Esophagus muscularis mucosa (tissue), 4 donors: ENCODE measurements around the gene ZNF428.

ENCODE experiments used
- EP300 ChIP-seq: sonication (generic); formaldehyde crosslinking; IDR thresholded peaks from one replicate; pipeline ENCODE4 v1.6.1; 2017; ENCODE audit warnings: antibody characterized with exemption
- POLR2A ChIP-seq: fragments of 450-650 bp; IDR thresholded peaks from one replicate; pipeline ENCODE4 v1.6.1; 2017; ENCODE audit warnings: antibody characterized with exemption, moderate library complexity, mild to moderate bottlenecking, low read depth
- POLR2AphosphoS5 ChIP-seq, 2 donors: sonication (generic); formaldehyde crosslinking; IDR thresholded peaks; one replicate each; pipeline ENCODE4 v1.6.1; 2017; ENCODE audit warnings: antibody characterized with exemption in 2 of 2
- TF ChIP-seq, protein P1 (sequence below), 3 experiments: fragments of 200-600 bp in 2 of 3; fragments of 450-650 bp in 1 of 3; sonication (generic) in 2 of 3; IDR thresholded peaks; one replicate each; pipeline ENCODE4 v1.5.1; 2017 to 2019; ENCODE audit warnings: antibody characterized with exemption in 3 of 3, mild to moderate bottlenecking in 2 of 3, moderate library complexity in 1 of 3

DNA sequence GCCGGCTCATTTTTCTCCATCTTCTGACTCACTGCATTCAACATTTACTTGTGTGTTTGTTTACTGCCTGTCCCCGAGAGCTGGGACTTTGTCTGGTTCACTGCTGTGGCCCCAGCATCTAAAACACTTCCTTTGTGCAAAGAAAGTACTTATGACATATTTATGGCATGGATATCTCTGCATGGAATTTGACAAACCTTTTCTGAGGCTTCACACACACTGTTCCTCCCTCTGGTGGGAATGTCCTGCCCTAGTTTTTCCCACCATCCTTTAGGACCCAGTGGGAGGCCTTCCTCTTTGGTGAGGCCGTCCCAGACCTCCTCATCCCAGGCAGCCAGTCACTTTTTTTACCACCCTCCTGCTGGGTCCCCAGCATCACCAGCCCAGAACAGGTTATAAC is 8.9 kb downstream of the ZNF428 start:
- TF ChIP-seq, protein P1, sequence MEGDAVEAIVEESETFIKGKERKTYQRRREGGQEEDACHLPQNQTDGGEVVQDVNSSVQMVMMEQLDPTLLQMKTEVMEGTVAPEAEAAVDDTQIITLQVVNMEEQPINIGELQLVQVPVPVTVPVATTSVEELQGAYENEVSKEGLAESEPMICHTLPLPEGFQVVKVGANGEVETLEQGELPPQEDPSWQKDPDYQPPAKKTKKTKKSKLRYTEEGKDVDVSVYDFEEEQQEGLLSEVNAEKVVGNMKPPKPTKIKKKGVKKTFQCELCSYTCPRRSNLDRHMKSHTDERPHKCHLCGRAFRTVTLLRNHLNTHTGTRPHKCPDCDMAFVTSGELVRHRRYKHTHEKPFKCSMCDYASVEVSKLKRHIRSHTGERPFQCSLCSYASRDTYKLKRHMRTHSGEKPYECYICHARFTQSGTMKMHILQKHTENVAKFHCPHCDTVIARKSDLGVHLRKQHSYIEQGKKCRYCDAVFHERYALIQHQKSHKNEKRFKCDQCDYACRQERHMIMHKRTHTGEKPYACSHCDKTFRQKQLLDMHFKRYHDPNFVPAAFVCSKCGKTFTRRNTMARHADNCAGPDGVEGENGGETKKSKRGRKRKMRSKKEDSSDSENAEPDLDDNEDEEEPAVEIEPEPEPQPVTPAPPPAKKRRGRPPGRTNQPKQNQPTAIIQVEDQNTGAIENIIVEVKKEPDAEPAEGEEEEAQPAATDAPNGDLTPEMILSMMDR (IDR thresholded peaks at IDR 0.05), result no peak
- TF ChIP-seq POLR2AphosphoS5 (IDR thresholded peaks at IDR 0.05), result no peak
- no peak for TF ChIP-seq POLR2A
- no peak for TF ChIP-seq EP300
